ENCODE results near the gene HOXD10. TPM values are rescaled to one million over a fixed set of nuclear protein-coding genes. Genes with fewer than 3 reads are reported as not detected.

Gene HOXD10
- total and polyA plus RNA-seq, 9 of the 15 experiments (the other 6 are each of a cell fraction or from before 2014, with no cell fraction given): not detected

DNA sequence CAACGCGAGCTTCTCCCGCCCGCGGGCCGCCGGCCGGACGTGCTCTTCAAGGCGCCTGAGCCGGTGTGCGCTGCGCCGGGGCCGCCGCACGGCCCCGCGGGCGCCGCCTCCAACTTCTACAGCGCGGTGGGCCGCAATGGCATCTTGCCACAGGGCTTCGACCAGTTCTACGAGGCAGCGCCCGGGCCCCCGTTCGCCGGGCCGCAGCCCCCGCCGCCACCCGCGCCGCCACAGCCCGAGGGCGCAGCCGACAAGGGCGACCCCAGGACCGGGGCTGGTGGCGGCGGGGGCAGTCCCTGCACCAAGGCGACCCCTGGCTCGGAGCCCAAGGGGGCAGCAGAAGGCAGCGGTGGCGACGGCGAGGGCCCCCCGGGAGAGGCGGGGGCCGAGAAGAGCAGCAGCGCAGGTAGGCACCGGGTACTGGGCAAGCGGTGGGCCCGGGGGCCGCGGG, 8.8 kb upstream of the HOXD10 start (continued):
- TF ChIP-seq, protein P1, sequence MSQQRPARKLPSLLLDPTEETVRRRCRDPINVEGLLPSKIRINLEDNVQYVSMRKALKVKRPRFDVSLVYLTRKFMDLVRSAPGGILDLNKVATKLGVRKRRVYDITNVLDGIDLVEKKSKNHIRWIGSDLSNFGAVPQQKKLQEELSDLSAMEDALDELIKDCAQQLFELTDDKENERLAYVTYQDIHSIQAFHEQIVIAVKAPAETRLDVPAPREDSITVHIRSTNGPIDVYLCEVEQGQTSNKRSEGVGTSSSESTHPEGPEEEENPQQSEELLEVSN (IDR thresholded peaks at IDR 0.05; ENCODE audit: borderline replicate concordance in 1 of 2, extremely low read depth in 1 of 2, insufficient read depth in 1 of 2, insufficient read length in 1 of 2, low read depth in 1 of 2, low read length in 1 of 2, poor library complexity in 1 of 2, severe bottlenecking in 1 of 2): no peak
- no peak for TF ChIP-seq ZFP1 (CRISPR knock-in tag; IDR thresholded peaks at IDR 0.05)
- no peak for TF ChIP-seq ZNF134 (CRISPR knock-in tag; conservative IDR thresholded peaks at IDR 0.05)
- no peak for TF ChIP-seq LCOR (CRISPR knock-in tag; IDR thresholded peaks at IDR 0.05)
- TF ChIP-seq ARID1B (IDR thresholded peaks at IDR 0.05): no peak
- TF ChIP-seq FOXA1 (IDR thresholded peaks at IDR 0.05; ENCODE audit: borderline replicate concordance): no peak
- TF ChIP-seq HNRNPK (IDR thresholded peaks at IDR 0.05; ENCODE audit: low read depth, low read length, poor library complexity, severe bottlenecking): no peak

DNA sequence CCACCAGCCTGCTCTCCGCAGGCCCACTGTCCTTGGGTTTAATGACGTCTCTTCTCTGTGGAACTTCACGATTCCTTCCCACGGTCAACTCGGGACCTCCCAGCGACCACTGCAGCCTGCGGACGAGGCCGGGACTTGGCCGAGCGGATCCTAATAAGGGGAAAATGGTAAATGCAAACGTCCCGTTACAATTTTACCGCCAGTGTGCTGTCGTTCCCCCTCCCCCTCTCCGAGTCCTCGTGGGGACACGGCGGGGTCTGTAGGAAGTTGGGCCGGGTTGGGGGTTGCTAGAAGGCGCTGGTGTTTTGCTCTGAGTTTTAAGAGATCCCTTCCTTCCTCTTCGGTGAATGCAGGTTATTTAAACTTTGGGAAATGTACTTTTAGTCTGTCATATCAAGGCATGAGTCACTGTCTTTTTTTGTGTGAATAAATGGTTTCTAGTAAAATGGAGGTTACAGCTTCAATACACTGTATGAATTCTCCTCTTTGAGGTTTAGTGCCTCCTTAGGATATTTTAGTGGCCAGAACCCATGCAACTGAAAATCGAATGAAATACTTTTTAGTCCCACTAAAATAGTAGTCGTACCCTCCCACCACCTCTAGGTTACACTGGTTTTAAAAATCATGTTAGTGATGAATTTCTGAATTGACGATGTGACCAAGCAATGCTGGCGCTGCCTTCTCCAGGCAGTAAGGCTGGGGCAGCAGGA, 7.2 kb upstream of the HOXD10 start:
- no peak overlapping the region for H2AFZ ChIP-seq (ENCODE audit: low read depth, low read length)
- H3K27ac ChIP-seq (ENCODE audit: extremely low read depth, low read depth, low read length): no peak overlapping the region
- no TSS peak for BruUV-seq (replicated peaks)
- H3K4me2 ChIP-seq (ENCODE audit: insufficient read depth, low read length): no peak overlapping the region
- H3K4me3 ChIP-seq: no peak overlapping the region
- FAIRE-seq: peak; percentile 26
- WGBS (ENCODE audit: insufficient coverage, low coverage, missing lambda C conversion rate): 3% methylated on average over 26 of the region's 26 CpGs
- peaks cover 42 to 50% of the 10 kb centered on the region in 2 experiments for H3K27me3 ChIP-seq (ENCODE audit: control insufficient read depth in 2 of 2, insufficient read depth in 2 of 2, low read length in 2 of 2)
- ChIA-PET CTCF (ENCODE audit: low intra/inter-chr PET ratio) (no interaction called here), POLR2A (no interaction called here)
- H3K9me3 ChIP-seq (replicated peaks; ENCODE audit: control insufficient read depth, insufficient read depth, low read depth, low read length): no peaks in the 10 kb centered on the region
- peaks cover 1% of the 10 kb centered on the region; the same call in 1 of the 2 replicates for H4K20me1 ChIP-seq (replicated peaks; ENCODE audit: control insufficient read depth, insufficient read depth, low read length)
- intact Hi-C loops (cut with micrococcal nuclease) (no loop called here), in situ Hi-C loops (cut with MboI) (no loop called here)
- H3K9me1 ChIP-seq (ENCODE audit: control insufficient read depth, insufficient read depth, low read length): no peaks in the 10 kb centered on the region
- H3K36me3 ChIP-seq (ENCODE audit: control insufficient read depth, insufficient read depth, low read length): no peaks in the 10 kb centered on the region
- no peak for DNase-seq (ENCODE audit: extremely low read depth in 1 of 4, low spot score in 3 of 4)
- H3K9ac ChIP-seq (ENCODE audit: insufficient read depth in 1 of 2, low read depth in 2 of 2, low read length in 2 of 2): no peak overlapping the region
- no peaks in the 10 kb centered on the region for H3K79me2 ChIP-seq (ENCODE audit: control insufficient read depth, insufficient read depth, low read length)
- ATAC-seq: no peak
- peaks cover 0 to 14% of the 10 kb centered on the region in 2 experiments; a peak in 1 of 5 replicates for H3K4me1 ChIP-seq (replicated peaks in 1 of 2; ENCODE audit: control insufficient read depth in 2 of 2, insufficient read depth in 2 of 2, low read length in 2 of 2)
- TF ChIP-seq, protein P2, sequence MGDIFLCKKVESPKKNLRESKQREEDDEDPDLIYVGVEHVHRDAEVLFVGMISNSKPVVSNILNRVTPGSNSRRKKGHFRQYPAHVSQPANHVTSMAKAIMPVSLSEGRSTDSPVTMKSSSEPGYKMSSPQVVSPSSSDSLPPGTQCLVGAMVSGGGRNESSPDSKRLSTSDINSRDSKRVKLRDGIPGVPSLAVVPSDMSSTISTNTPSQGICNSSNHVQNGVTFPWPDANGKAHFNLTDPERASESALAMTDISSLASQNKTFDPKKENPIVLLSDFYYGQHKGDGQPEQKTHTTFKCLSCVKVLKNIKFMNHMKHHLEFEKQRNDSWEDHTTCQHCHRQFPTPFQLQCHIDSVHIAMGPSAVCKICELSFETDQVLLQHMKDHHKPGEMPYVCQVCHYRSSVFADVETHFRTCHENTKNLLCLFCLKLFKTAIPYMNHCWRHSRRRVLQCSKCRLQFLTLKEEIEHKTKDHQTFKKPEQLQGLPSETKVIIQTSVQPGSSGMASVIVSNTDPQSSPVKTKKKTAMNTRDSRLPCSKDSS (IDR thresholded peaks at IDR 0.05; ENCODE audit: low read depth, partially characterized antibody): no peak
- TF ChIP-seq ETV1 (tag; conservative IDR thresholded peaks at IDR 0.05; ENCODE audit: low read depth) (no peak), ZNF77 (CRISPR knock-in tag; IDR thresholded peaks at IDR 0.05) (no peak), RUNX1 (IDR thresholded peaks at IDR 0.05; ENCODE audit: low read depth) (no peak), ZNF561 (CRISPR knock-in tag; conservative IDR thresholded peaks at IDR 0.05) (no peak), CXXC5 (CRISPR knock-in tag; IDR thresholded peaks at IDR 0.05) (no peak), COPS2 (conservative IDR thresholded peaks at IDR 0.05) (no peak), CBX8 (IDR thresholded peaks at IDR 0.05; ENCODE audit: borderline replicate concordance, extremely low read depth, low read depth, low read length, poor library complexity, severe bottlenecking) (no peak)
- TF ChIP-seq, protein P3, sequence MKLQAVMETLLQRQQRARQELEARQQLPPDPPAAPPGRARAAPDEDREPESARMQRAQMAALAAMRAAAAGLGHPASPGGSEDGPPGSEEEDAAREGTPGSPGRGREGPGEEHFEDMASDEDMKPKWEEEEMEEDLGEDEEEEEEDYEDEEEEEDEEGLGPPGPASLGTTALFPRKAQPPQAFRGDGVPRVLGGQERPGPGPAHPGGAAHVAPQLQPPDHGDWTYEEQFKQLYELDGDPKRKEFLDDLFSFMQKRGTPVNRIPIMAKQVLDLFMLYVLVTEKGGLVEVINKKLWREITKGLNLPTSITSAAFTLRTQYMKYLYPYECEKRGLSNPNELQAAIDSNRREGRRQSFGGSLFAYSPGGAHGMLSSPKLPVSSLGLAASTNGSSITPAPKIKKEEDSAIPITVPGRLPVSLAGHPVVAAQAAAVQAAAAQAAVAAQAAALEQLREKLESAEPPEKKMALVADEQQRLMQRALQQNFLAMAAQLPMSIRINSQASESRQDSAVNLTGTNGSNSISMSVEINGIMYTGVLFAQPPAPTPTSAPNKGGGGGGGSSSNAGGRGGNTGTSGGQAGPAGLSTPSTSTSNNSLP (IDR thresholded peaks at IDR 0.05; ENCODE audit: borderline replicate concordance, low read depth, low read length): no peak
